K562 (cell line): ENCODE measurements around the gene CNPY3. TPM values are rescaled to one million over a fixed set of nuclear protein-coding genes. Genes with fewer than 3 reads are reported as not detected.
A peak's percentile ranks its signal among the peaks of the same experiment; 100 is the strongest.
"Not testable (repeated sequence)": the region's sequence is repeated elsewhere in the genome, so short reads cannot be mapped to it uniquely, and the experiment has no call there.

Experiments used
- ARID1B ChIP-seq: fragments of 450-650 bp; IDR thresholded peaks from 2 replicates; pipeline ENCODE4 v1.6.1; 2016; ENCODE audit warnings: antibody characterized with exemption, mild to moderate bottlenecking, inconsistent platforms
- ATF1 ChIP-seq, 2 experiments: fragments of 450-650 bp in 1 of 2; IDR thresholded peaks; 2 replicates each; pipeline ENCODE4 v1.6.1; 2016; ENCODE audit warnings: missing compliant biosample characterization in 1 of 2, missing genetic modification characterization in 1 of 2
- CTBP1 ChIP-seq: fragments of 450-650 bp; IDR thresholded peaks from 2 replicates; pipeline ENCODE4 v1.6.1; 2016; ENCODE audit warnings: borderline replicate concordance
- CXXC5 ChIP-seq: fragments of 250-450 bp; sonication (Bioruptor Pico); IDR thresholded peaks from 2 replicates; pipeline ENCODE4 v1.8.0; 2022; ENCODE audit warnings: inconsistent platforms, mild to moderate bottlenecking, moderate library complexity
- GATA2 ChIP-seq: sonication (generic); formaldehyde crosslinking; IDR thresholded peaks from 2 replicates; pipeline ENCODE4 v1.4.0; 2020; ENCODE audit warnings: mild to moderate bottlenecking, missing genetic modification reagents
- NCOR1 ChIP-seq: fragments of 450-650 bp; IDR thresholded peaks from 2 replicates; pipeline ENCODE4 v1.6.1; 2016; ENCODE audit warnings: mild to moderate bottlenecking, moderate library complexity
- NFE2 ChIP-seq: IDR thresholded peaks from 2 replicates; pipeline ENCODE4 v1.6.1; 2014; ENCODE audit warnings: antibody characterized with exemption, low read depth
- NFIC ChIP-seq: fragments of 450-650 bp; IDR thresholded peaks from 2 replicates; pipeline ENCODE4 v1.6.1; 2017; ENCODE audit warnings: mild to moderate bottlenecking, inconsistent platforms
- PTRF ChIP-seq: fragments of 450-650 bp; IDR thresholded peaks from 2 replicates; pipeline ENCODE4 v1.6.1; 2016; ENCODE audit warnings: mild to moderate bottlenecking, missing genetic modification characterization, missing compliant biosample characterization
- SMAD4 ChIP-seq: fragments of 250-450 bp; sonication (Bioruptor Pico); conservative IDR thresholded peaks from 2 replicates; pipeline ENCODE4 v1.8.0; 2021; ENCODE audit warnings: inconsistent platforms, mild to moderate bottlenecking, moderate library complexity
- STAT5A ChIP-seq: IDR thresholded peaks from 2 replicates; pipeline ENCODE4 v1.6.1; 2012; ENCODE audit warnings: low read length, inconsistent platforms, borderline replicate concordance
- TEAD1 ChIP-seq, 2 experiments: fragments of 450-650 bp in 1 of 2; sonication (generic) in 1 of 2; formaldehyde crosslinking; IDR thresholded peaks; 2 replicates each; pipeline versions ENCODE4 v1.4.0 to v1.8.0; 2020 to 2022; ENCODE audit warnings: mild to moderate bottlenecking in 2 of 2, missing genetic modification reagents in 1 of 2
- ZFX ChIP-seq: sonication (generic); formaldehyde crosslinking; IDR thresholded peaks from 2 replicates; pipeline ENCODE4 v1.8.0; 2022; ENCODE audit warnings: mild to moderate bottlenecking, missing genetic modification reagents, moderate library complexity
- polyA plus RNA-seq, 8 experiments: library from polyadenylated mRNA; depleted of rRNA in 4 of 8; stranded (reverse) in 5 of 8; unstranded in 3 of 8; fragments of >200 nt; fragmentation: Nextera tagmentation in 2 of 8; fragmentation: Illumina TruSeq in 1 of 8; extraction: Ambion mirVana in 2 of 8; extraction: Trizol in 1 of 8; gene quantifications; 2 replicates each; pipeline versions ENCODE4 v1.2.1 to v1.2.3, GENCODE V29; 2011 to 2014; ENCODE audit warnings: inconsistent platforms in 1 of 8, missing spikeins in 1 of 8
- total RNA-seq, 7 experiments: library from RNA; depleted of rRNA in 6 of 7; stranded (reverse); fragments of >200 nt in 6 of 7; fragmentation: Illumina TruSeq in 2 of 7; extraction: Trizol in 2 of 7; gene quantifications; 2 replicates each; pipeline versions ENCODE4 v1.2.1 to v1.2.3, GENCODE V29; 2011 to 2021; ENCODE audit warnings: low replicate concordance in 1 of 7
- TF ChIP-seq, protein P1 (sequence below): fragments of 450-650 bp; conservative IDR thresholded peaks from 2 replicates; pipeline ENCODE4 v1.6.1; 2016; ENCODE audit warnings: missing genetic modification characterization, low read depth, mild to moderate bottlenecking, missing compliant biosample characterization, moderate library complexity
- TF ChIP-seq, protein P2 (sequence below): fragments of 450-650 bp; formaldehyde crosslinking; IDR thresholded peaks from 2 replicates; pipeline ENCODE4 v1.4.0; 2020; ENCODE audit warnings: mild to moderate bottlenecking, moderate library complexity
- TF ChIP-seq, protein P3 (sequence below), 2 experiments: IDR thresholded peaks in 1 of 2; conservative IDR thresholded peaks in 1 of 2; 2 replicates each; pipeline ENCODE4 v1.6.1; 2016; ENCODE audit warnings: low read depth in 2 of 2, mild to moderate bottlenecking in 1 of 2, missing compliant biosample characterization in 1 of 2, missing genetic modification characterization in 1 of 2, moderate library complexity in 1 of 2
- TF ChIP-seq, protein P4 (sequence below): fragments of 450-650 bp; IDR thresholded peaks from 2 replicates; pipeline ENCODE4 v1.6.1; 2017; ENCODE audit warnings: antibody characterized with exemption, mild to moderate bottlenecking

The CNPY3 gene
- total and polyA plus RNA-seq, 9 of the 15 experiments (the other 6 are each of a cell fraction or from before 2014, with no cell fraction given) = 2.4 to 37.4 (median 21.2) TPM

DNA sequence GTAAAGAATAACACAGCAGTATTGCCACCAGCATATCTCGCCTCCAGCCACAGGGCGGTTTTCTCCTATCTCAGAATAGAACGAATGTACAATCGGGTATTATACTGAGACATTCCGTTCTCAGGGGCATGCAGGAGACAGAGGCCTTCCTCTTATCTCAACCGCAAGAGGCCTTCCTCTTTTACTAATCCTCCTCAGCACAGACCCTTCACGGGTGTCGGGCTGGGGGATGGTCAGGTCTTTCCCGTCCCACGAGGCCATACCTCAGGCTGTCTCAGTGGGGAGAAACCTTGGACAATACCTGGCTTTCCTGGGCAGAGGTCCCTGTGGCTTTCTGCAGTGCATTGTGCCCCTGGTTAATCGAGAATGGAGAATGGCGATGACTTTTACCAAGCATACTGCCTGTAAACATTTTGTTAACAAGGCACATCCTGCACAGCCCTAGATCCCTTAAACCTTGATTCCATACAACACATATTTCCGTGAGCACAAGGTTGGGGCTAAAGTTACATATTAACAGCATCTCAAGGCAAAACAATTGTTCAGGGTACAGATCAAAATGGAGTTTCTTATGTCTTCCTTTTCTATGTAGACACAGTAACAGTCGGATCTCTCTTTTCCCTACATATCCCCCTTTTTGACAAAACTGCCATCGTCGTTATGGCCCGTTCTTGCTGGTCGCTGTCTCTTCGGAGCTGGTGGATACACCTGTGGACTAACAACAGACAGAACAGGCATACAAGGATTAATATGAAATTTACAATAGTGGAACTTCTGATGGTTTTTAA, 35.0 kb upstream of the CNPY3 start (continued):
- TF ChIP-seq, protein P1, sequence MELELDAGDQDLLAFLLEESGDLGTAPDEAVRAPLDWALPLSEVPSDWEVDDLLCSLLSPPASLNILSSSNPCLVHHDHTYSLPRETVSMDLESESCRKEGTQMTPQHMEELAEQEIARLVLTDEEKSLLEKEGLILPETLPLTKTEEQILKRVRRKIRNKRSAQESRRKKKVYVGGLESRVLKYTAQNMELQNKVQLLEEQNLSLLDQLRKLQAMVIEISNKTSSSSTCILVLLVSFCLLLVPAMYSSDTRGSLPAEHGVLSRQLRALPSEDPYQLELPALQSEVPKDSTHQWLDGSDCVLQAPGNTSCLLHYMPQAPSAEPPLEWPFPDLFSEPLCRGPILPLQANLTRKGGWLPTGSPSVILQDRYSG (tag) = 0 out of 2 replicates have a peak, but pooled peaks have one; percentile 36
- TF ChIP-seq, protein P2, sequence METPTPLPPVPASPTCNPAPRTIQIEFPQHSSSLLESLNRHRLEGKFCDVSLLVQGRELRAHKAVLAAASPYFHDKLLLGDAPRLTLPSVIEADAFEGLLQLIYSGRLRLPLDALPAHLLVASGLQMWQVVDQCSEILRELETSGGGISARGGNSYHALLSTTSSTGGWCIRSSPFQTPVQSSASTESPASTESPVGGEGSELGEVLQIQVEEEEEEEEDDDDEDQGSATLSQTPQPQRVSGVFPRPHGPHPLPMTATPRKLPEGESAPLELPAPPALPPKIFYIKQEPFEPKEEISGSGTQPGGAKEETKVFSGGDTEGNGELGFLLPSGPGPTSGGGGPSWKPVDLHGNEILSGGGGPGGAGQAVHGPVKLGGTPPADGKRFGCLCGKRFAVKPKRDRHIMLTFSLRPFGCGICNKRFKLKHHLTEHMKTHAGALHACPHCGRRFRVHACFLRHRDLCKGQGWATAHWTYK (CRISPR knock-in tag) = 0 out of 2 replicates have a peak, but pooled peaks have one; percentile 71
- TF ChIP-seq CTBP1 = peak; percentile 68; the same call in 1 of the 2 replicates
- peak; percentile 85 for TF ChIP-seq GATA2 (CRISPR knock-in tag)
- TF ChIP-seq ARID1B = peak; percentile 80
- TF ChIP-seq, protein P3, sequence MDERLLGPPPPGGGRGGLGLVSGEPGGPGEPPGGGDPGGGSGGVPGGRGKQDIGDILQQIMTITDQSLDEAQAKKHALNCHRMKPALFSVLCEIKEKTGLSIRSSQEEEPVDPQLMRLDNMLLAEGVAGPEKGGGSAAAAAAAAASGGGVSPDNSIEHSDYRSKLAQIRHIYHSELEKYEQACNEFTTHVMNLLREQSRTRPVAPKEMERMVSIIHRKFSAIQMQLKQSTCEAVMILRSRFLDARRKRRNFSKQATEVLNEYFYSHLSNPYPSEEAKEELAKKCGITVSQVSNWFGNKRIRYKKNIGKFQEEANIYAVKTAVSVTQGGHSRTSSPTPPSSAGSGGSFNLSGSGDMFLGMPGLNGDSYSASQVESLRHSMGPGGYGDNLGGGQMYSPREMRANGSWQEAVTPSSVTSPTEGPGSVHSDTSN (CRISPR knock-in tag; IDR thresholded peaks at IDR 0.05; ENCODE audit: low read depth) = not testable (repeated sequence)
- TF ChIP-seq, protein P3 (tag; conservative IDR thresholded peaks at IDR 0.05; ENCODE audit: low read depth) = 0 out of 2 replicates have a peak, but pooled peaks have one; percentile 19
- TF ChIP-seq SMAD4 (CRISPR knock-in tag) = 0 out of 2 replicates have a peak, but pooled peaks have one; percentile 39
- TF ChIP-seq CXXC5 (CRISPR knock-in tag) = 0 out of 2 replicates have a peak, but pooled peaks have one; percentile 23
- 0 out of 2 replicates have a peak, but pooled peaks have one; percentile 15 for TF ChIP-seq NFE2
- TF ChIP-seq STAT5A = peak; percentile 8; the same call in 1 of the 2 replicates
- peak; percentile 56 to 67; a peak in 1 of 4 replicates for TF ChIP-seq TEAD1 (CRISPR knock-in tag; IDR thresholded peaks at IDR 0.05)
- not testable (repeated sequence) for TF ChIP-seq ATF1 (CRISPR knock-in tag; IDR thresholded peaks at IDR 0.05)
- 0 out of 2 replicates have a peak, but pooled peaks have one; percentile 13 for TF ChIP-seq ATF1 (tag; IDR thresholded peaks at IDR 0.05)
- TF ChIP-seq PTRF = peak; percentile 63; the same call in 1 of the 2 replicates
- TF ChIP-seq NFIC = peak; percentile 27; the same call in 1 of the 2 replicates
- TF ChIP-seq, protein P4, sequence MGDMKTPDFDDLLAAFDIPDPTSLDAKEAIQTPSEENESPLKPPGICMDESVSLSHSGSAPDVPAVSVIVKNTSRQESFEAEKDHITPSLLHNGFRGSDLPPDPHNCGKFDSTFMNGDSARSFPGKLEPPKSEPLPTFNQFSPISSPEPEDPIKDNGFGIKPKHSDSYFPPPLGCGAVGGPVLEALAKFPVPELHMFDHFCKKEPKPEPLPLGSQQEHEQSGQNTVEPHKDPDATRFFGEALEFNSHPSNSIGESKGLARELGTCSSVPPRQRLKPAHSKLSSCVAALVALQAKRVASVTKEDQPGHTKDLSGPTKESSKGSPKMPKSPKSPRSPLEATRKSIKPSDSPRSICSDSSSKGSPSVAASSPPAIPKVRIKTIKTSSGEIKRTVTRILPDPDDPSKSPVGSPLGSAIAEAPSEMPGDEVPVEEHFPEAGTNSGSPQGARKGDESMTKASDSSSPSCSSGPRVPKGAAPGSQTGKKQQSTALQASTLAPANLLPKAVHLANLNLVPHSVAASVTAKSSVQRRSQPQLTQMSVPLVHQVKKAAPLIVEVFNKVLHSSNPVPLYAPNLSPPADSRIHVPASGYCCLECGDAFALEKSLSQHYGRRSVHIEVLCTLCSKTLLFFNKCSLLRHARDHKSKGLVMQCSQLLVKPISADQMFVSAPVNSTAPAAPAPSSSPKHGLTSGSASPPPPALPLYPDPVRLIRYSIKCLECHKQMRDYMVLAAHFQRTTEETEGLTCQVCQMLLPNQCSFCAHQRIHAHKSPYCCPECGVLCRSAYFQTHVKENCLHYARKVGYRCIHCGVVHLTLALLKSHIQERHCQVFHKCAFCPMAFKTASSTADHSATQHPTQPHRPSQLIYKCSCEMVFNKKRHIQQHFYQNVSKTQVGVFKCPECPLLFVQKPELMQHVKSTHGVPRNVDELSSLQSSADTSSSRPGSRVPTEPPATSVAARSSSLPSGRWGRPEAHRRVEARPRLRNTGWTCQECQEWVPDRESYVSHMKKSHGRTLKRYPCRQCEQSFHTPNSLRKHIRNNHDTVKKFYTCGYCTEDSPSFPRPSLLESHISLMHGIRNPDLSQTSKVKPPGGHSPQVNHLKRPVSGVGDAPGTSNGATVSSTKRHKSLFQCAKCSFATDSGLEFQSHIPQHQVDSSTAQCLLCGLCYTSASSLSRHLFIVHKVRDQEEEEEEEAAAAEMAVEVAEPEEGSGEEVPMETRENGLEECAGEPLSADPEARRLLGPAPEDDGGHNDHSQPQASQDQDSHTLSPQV = peak; percentile 60
- peak; percentile 54 for TF ChIP-seq ZFX (CRISPR knock-in tag)
- peak; percentile 78 for TF ChIP-seq NCOR1
